ENCODE data around the gene ZKSCAN4.

Gene ZKSCAN4

GRCh38 chr6:28207510-28208110, 44.5 kb downstream of the ZKSCAN4 start:
- no peak for DNase-seq

GRCh38 chr6:28206928-28207509, 45.0 kb downstream of the ZKSCAN4 start:
- DNase-seq = no peak

GRCh38 chr6:28206527-28206926, 45.5 kb downstream of the ZKSCAN4 start:
- no peak for DNase-seq

- DNase-seq = no peak
Observed at GRCh38 chr6:28205879-28206278, 46.2 kb downstream of the ZKSCAN4 start.

- no peak for DNase-seq
Observed at GRCh38 chr6:28203201-28203600, 48.9 kb downstream of the ZKSCAN4 start.

GRCh38 chr6:28200020-28200419, 52.0 kb downstream of the ZKSCAN4 start:
- DNase-seq = no peak
